Psoas muscle (tissue), 8 donors: ENCODE measurements around the gene PIGN. TPM values are rescaled to one million over a fixed set of nuclear protein-coding genes. Genes with fewer than 3 reads are reported as not detected.
A peak's percentile ranks its signal among the peaks of the same experiment; 100 is the strongest.

ENCODE experiments used
- ATAC-seq, 4 donors: fragments of 200-7000 bp; cut with Tn5 transposase; one replicate each; pipeline ENCODE4 v1.9.1; 2020; ENCODE audit warnings: moderate library complexity in 3 of 4, mild to moderate bottlenecking in 2 of 4
- DNase-seq, 2 donors: peaks; one replicate each; pipeline ENCODE4 v3.0.0-alpha.2; 2020
- H3K27ac ChIP-seq: fragments of 200-600 bp; one replicate; pipeline ENCODE4 v1.8.0; 2022
- H3K27me3 ChIP-seq, 3 donors: fragments of 200-600 bp in 1 of 3; one replicate each; pipeline versions ENCODE4 v1.6.1 to v1.8.0; 2013 to 2022; ENCODE audit warnings: low read length in 2 of 3, mild to moderate bottlenecking in 2 of 3, moderate library complexity in 1 of 3; ENCODE audit not compliant: insufficient read depth in 3 of 3
- H3K36me3 ChIP-seq, 2 donors: fragments of 200-600 bp in 1 of 2; one replicate each; pipeline versions ENCODE4 v1.6.1 to v1.8.0; 2013 to 2022; ENCODE audit warnings: low read depth in 1 of 2, mild to moderate bottlenecking in 1 of 2, moderate library complexity in 1 of 2; ENCODE audit not compliant: insufficient read depth in 1 of 2
- H3K4me1 ChIP-seq: fragments of 200-600 bp; one replicate; pipeline ENCODE4 v1.8.0; 2022
- H3K4me3 ChIP-seq: fragments of 200-600 bp; one replicate; pipeline ENCODE4 v1.8.0; 2022; ENCODE audit warnings: mild to moderate bottlenecking
- H3K9me3 ChIP-seq: fragments of 200-600 bp; one replicate; pipeline ENCODE4 v1.8.0; 2022
- CTCF ChIP-seq: fragments of 200-600 bp; IDR thresholded peaks from one replicate; pipeline ENCODE4 v1.8.0; 2022; ENCODE audit warnings: antibody characterized with exemption
- WGBS, 3 donors: extraction: QIAGEN DNeasy Blood & Tissue Kit; methylation state at CpG; one replicate each; pipeline versions ENCODE4 v1.1.6 to v1.1.7; 2013; 5-methylcytosine and 5-hydroxymethylcytosine counted together
- intact Hi-C, 2 donors: fragments of 100-400 bp; cut with DNase I; formaldehyde crosslinking; loops; one replicate each; pipeline versions ENCODE4 v1.11.0 to v1.14.2; 2022
- polyA plus RNA-seq, 3 donors: library from polyadenylated mRNA; stranded (reverse); fragments of 200-250 nt; gene quantifications; one replicate each; pipeline ENCODE4 v1.2.3, GENCODE V29; 2013
- total RNA-seq, 4 donors: library from RNA; stranded (reverse); fragmentation: NEBNext Ultra II Directional in 2 of 4; extraction: Animal tissue kit (Norgen Biotek cat#: 25700) in 2 of 4; gene quantifications; one replicate each; pipeline versions ENCODE4 v1.2.1 to v1.2.4, GENCODE V29; 2021 to 2023
- donor health status: healthy with polysubstance abuse.
- donor health status: DM: no; HTN: no; CAD: no; lungs with moderate emphysema.
- donor health status: Bipolar disorder and iron deficiency.
- donor health status: healthy.
- donor health status: DM: yes; HTN: yes; CAD: no.
- donor health status: DM: no; HTN: no; CAD: no.
- donor health status: DM: no; HTN: no; CAD: no.
- donor health status: DM: yes; HTN: yes; CAD: no.

Gene PIGN
- total and polyA plus RNA-seq, 7 donors = 3.2 to 18.0 (median 9.5) TPM

DNA sequence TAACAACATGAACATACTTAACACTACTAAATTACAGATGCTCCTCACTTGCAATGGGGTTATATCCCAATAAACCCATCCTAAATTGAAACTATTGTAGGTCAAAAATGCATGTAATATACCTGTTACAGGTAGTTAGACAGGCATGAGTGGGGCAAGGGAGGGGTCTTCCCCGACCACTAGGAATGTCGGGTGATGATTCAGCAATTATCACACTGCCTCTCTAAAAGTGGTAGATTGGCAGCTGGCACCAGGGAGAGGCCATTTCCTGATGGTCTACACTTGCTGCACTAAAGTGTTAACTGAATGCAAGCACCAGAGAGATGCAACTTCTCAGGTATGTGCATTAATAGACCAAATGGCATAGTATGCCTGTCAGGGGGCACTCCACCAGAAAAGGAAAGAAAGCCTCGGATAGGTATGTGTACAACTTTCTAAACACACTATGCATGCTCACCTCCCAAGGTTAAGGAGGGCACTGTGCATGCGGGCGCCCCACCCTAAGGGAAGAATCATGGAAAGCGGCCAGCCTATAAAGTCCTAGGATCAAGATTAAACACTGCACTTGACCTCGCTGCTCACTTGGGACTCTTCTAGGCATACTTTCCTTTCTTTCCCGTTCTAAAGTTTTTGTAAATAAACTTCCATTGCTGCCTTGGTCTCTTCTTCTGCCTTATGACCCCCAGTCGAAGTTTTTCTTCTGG lies 35.6 kb downstream of the PIGN start:
- intact Hi-C loops = no loop called here
- no peak overlapping the region for H3K4me3 ChIP-seq
- 95% methylated on average over 9 of the region's 9 CpGs for WGBS, 3 donors
- H3K27ac ChIP-seq = no peak overlapping the region
- peaks cover 4 to 33% of the 10 kb centered on the region in 2 donors for H3K36me3 ChIP-seq
- H3K4me1 ChIP-seq = no peaks in the 10 kb centered on the region
- DNase-seq (no peak), ATAC-seq (no peak)
- no peaks in the 10 kb centered on the region for H3K9me3 ChIP-seq
- no peaks in the 10 kb centered on the region for H3K27me3 ChIP-seq
- no peak for TF ChIP-seq CTCF

GRCh38 chr18:62144338-62144737 lies 42.5 kb downstream of the PIGN start:
- 60 to 79% (median 63%) methylated on average over 2 of the region's 2 CpGs for WGBS, 3 donors
- H3K36me3 ChIP-seq = peaks cover 0 to 54% of the 10 kb centered on the region in 2 donors
- ATAC-seq = peak in 1 of 4 donors; percentile 50

GRCh38 chr18:62140259-62140658 lies 46.6 kb downstream of the PIGN start:
- ATAC-seq (no peak), DNase-seq (no peak)
- H3K4me1 ChIP-seq = no peaks in the 10 kb centered on the region
- intact Hi-C loops = no loop called here
- WGBS, 3 donors = 48 to 97% (median 90%) methylated on average over 1 of the region's 1 CpG
- H3K27ac ChIP-seq = no peak overlapping the region
- H3K27me3 ChIP-seq = no peaks in the 10 kb centered on the region
- H3K9me3 ChIP-seq = no peaks in the 10 kb centered on the region
- H3K36me3 ChIP-seq = peaks cover 0 to 77% of the 10 kb centered on the region in 2 donors
- no peak for TF ChIP-seq CTCF
- no peak overlapping the region for H3K4me3 ChIP-seq

More at GRCh38 chr18:62144338-62144737, 42.5 kb downstream of the PIGN start:
- no peak for DNase-seq
- Histone ChIP-seq H3K4me3 (no peak overlapping the region), H3K27me3 (no peaks in the 10 kb centered on the region), H3K9me3 (no peaks in the 10 kb centered on the region), H3K27ac (no peak overlapping the region), H3K4me1 (no peaks in the 10 kb centered on the region)
- intact Hi-C loops = no loop called here
- TF ChIP-seq CTCF = no peak

GRCh38 chr18:62138461-62139235 lies 48.2 kb downstream of the PIGN start:
- WGBS, 3 donors = 97 to 98% (median 97%) methylated on average over 2 of the region's 2 CpGs
- intact Hi-C loops = loop anchor here in 1 of 2 donors (10.0 kb wide), 2 partner anchors 554 to 584 kb away; no protein-coding TSS in a partner anchor
- no peaks in the 10 kb centered on the region for H3K27me3 ChIP-seq
- H3K36me3 ChIP-seq = peaks cover 0 to 67% of the 10 kb centered on the region in 2 donors
- H3K9me3 ChIP-seq = no peaks in the 10 kb centered on the region
- no peak for ATAC-seq
- H3K4me1 ChIP-seq = no peaks in the 10 kb centered on the region
- H3K27ac ChIP-seq = no peak overlapping the region
- H3K4me3 ChIP-seq = no peak overlapping the region
- no peak for DNase-seq
- no peak for TF ChIP-seq CTCF
